HG02798 (cell line): ENCODE data around the gene ECT2.
"Not testable (repeated sequence)": the region's sequence is repeated elsewhere in the genome, so short reads cannot be mapped to it uniquely, and the experiment has no call there.

Experiments used
- ATAC-seq: cut with Tn5 transposase; IDR thresholded peaks from one replicate; pipeline ENCODE4 v1.9.1; 2021; ENCODE audit warnings: mild to moderate bottlenecking; ENCODE audit not compliant: unreplicated experiment, poor library complexity

ECT2 gene, protein sequence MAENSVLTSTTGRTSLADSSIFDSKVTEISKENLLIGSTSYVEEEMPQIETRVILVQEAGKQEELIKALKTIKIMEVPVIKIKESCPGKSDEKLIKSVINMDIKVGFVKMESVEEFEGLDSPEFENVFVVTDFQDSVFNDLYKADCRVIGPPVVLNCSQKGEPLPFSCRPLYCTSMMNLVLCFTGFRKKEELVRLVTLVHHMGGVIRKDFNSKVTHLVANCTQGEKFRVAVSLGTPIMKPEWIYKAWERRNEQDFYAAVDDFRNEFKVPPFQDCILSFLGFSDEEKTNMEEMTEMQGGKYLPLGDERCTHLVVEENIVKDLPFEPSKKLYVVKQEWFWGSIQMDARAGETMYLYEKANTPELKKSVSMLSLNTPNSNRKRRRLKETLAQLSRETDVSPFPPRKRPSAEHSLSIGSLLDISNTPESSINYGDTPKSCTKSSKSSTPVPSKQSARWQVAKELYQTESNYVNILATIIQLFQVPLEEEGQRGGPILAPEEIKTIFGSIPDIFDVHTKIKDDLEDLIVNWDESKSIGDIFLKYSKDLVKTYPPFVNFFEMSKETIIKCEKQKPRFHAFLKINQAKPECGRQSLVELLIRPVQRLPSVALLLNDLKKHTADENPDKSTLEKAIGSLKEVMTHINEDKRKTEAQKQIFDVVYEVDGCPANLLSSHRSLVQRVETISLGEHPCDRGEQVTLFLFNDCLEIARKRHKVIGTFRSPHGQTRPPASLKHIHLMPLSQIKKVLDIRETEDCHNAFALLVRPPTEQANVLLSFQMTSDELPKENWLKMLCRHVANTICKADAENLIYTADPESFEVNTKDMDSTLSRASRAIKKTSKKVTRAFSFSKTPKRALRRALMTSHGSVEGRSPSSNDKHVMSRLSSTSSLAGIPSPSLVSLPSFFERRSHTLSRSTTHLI

DNA sequence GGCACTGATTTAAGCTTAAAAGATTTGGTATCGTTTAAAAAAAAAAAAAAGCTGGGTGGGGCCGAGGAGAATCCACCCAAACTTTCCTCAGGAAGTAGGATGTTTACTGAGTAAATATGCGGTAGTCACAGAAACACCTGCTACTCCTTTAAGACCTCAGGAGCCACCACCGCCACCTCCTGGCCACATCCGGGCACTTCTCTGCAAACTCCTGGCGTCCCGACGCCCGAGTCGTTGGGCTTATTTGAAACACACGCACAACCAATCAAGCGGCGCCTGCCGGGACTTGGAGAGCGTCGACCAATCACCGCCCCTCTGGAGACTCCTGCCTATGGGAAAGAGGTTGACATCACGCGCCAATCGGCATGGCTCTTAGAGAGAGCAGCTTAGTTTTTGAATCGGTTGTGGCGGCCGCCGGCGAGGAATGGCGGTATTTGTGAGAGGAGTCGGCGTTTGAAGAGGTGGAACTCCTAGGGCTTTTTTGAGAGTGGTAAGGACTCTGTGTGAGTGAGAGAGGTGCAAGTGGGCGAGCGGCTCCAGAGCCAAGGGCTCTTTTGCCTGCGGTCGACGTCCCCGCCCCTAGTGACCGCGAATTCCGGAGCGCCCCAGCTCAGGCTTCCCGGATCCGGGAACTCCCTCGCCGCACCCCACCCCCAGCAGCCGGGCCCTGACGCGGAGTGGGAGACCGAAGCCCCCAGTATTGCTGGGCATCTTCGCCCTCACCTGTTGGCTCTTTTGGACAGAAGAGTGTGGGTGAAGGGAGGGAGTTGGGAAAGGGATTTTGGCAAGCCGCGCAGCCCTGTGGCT lies at the start of gene ECT2:
ECT2 (plus strand) TSS at position 359 of the 807 bp plus-strand sequence. CDS start 3,805 bp downstream, outside the sequence.
- ATAC-seq: peak; percentile 98

DNA sequence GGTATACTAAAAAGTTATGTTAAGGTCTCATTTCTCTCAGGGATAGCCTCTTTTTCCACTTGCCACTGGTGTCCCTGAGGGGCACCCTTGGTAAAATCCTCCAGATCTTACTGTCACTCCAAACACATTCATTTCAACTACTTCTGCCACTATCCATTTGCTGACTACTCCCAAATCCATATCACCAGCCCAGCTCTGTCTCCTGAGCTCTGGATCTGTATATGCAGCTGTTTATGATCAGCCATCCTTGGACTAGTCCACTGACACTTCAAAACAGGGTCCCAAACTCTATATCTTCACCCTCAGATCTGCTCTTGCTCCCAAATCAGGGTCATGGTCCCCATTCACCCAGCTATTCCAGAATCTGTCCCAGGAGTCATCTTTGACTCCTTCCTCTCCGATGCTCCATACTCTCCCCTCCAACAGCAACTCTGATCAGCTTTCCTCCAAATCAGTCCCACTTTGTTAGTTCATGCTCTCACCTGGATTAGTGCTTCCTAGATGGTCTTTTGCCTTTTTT lies 49.5 kb upstream of the ECT2 start:
- no peak for ATAC-seq

DNA sequence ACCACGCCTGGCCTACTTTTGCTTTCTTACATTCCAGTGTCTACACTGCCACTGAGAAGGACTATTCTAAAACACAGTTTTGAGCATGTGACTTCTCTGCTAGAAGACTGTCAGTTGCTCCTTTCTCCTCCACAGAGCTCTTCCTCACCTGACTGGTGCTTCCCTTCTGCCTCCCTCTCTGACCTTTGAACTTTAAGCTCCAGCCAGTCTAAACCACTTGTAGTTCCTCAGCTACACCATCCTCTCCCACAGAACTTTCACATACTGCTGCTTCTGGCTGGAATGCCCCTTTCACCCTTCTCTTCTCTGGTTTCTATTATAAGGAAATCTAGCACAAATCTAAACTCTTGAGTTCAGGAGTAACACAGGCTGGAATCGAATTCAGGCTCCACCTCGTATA lies 48.8 kb upstream of the ECT2 start:
- no peak for ATAC-seq

DNA sequence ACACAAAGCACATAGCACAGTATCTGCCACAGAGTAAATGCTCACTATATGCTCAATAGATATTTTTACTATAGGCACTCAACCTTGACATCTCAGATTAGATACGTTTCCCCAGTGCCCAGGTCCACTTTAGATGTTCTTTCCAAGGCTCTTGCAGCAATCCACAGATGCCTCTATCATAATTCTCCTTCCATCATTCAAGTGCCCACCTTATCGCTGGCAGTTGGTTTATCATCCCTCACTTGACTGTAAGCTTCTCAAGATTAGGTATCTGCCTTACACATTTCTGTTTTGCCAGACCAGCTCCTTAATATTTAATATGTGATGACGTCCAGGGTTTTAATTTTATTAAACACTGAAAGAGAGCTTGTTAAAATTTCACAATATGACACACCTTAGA lies 48.3 kb upstream of the ECT2 start:
- ATAC-seq: no peak

DNA sequence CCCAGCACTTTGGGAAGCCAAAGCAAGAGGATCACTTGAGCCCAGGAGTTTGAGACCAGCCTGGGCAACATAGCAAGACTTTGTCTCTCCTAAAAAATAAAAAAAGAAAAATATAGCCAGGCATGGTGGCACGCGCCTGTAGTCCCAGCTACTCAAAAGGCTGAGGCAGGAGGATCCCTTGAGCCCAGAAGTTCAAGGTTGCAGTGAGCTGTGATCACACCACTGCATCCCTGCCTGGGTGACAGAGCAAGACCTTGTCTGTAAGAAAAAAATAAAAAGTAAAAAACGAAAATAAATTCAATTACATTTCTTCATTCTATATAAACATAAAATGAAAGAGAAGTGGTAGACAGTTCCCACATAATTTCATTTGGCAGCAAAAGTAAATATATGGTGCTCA lies 47.8 kb upstream of the ECT2 start:
- not testable (repeated sequence) for ATAC-seq

DNA sequence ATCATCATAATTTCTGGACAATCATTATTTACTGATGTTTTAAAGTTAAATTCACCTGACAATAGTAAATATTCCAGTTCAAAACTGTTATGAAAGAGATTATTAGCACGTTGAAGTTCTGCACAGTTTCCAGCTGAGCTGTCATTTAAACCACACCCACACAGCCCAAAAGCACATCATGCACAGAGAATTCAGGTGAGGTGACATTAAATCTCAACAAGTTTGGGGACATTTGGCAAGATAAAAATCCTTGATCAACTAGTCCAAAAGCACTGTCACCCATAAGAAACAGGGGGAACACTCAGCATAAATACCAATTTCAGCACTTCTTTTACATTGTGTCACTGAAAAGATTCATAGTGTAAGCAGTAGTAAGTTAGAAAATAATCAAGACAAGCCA lies 46.5 kb upstream of the ECT2 start:
- ATAC-seq: no peak

DNA sequence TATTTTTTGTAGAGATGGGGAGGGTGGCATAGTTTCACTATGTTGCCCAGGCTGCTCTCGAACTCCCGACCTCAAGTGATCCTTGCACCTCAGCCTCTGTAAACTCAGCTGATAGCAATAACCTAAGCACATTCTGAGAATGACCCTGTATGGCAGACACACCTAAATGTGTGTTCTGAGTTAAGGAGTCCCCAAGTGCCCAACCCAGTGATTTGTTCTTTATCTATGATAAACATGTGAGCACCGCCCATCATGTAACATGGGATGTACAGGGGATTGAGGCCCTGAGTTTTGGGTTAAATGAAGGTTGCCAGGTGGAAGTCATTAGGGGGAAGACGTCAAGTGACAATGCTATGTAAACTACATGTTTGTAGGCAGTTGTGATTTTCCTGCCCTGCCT lies 45.4 kb upstream of the ECT2 start:
- ATAC-seq: no peak

DNA sequence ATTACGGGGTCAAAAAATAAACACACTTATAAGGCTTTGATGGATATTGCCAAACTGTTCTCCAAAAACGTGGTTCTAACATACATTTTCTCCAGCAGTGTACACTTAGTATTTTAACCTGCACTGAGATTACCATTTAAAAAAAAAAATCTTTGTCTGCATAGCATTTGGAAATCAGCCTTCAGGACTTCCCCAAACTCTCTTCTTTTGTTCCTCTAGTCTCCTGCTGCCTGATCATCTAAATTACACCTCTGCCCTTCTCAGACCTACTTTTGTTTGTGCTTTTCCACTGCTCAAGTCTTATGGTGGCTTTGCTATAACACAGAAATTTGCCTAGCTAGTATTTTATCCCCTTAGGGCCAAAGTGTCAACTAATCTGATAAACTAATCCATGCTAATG lies 43.5 kb upstream of the ECT2 start:
- ATAC-seq: no peak

DNA sequence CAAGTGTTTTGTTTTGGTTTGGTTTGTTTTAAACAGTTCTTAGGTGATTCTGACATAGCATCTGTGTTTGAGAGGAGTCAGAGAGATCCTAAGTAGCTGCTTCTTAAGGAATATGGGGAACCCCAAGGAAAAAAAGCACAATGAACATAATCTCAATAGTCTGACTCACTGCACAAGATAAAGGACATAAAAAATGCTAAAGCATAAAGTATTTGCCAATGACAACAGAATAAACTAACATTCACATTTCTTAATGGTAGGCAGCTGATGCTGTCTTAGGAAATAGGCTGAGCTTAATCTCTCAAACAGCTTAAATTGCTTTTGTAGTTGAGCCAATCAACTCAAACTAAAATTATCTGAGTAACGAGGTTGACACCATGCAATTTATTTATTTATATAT lies 42.6 kb upstream of the ECT2 start:
- ATAC-seq: no peak

DNA sequence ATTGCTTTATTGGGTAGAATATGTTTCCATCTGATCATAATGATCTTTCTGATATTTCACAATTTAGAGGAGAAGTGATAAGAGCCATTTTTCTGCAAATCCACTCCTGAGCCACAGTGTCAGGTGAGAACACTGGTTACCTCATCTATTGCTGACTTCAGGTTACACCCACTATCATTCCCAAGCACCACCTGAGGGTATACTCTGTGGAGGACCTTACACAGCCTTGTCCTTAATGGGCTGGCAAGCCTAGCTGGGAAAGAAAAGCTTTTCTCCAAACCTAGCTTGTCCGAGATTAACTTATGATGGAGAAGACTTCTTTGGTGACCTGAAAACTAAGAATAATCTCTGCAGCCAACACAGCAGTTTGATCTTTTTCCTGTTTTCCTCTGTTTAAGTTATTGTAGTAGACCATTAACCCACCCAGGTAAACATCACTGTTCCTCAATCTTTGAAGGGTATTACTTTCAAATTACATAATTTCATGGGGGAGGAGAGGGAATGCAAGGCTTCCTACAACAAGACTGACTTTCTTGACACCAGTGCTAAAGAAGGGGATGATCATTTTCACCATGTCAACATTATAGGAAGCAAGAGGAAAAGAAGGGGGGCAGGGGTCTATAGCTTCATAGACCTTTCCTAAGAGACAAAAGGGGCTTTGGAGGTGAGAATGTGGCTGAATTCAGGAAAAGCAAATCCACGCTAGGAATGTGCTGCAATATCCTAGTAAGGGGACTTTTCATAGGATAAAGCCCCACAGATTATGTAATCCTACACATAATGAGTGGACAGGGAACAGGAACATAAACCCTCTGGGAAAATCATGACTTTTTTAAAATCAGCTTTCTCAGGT lies 41.4 kb upstream of the ECT2 start:
- ATAC-seq: no peak

DNA sequence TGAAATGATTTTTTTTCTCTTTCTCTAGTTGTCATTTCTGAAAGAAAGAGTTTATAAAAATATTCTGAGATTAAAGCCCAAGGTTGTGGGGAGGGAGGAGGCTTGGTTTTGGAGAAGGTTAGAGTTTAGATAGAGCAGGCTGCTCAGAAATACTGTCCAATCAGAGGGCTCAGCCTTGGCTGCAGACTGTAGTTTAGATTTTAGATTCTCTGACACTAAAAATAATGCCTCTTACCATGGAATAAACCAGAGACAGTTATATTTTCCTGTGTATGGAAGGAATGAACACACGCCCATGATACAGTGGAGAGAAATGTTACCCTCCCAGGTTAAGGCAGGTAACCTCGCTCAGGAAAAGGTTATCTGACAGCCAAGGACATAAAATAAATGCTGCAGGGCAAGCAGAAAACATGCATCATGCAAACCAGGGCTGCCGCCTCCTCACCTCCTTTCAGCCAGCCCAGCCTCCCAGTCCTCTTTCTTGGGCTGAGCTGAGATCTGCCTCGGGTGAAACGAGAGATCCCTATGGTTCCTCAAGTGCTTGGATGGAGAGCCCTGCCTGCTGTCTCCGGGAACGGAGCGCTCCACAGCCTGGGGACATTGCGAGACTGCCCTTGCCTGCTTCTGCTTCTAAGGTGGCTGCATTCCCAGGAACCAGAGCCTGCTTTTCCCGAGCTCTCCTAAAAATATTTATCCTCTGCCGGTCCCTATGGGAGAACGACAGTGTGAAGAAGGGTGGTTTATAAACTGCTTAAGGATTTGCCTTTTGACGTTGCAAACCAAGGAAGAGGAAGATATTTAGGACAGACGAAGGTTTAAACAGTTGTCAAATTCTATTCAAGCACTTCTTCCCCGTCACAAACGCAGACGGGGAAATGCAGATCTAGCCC lies 40.5 kb upstream of the ECT2 start:
- no peak for ATAC-seq

DNA sequence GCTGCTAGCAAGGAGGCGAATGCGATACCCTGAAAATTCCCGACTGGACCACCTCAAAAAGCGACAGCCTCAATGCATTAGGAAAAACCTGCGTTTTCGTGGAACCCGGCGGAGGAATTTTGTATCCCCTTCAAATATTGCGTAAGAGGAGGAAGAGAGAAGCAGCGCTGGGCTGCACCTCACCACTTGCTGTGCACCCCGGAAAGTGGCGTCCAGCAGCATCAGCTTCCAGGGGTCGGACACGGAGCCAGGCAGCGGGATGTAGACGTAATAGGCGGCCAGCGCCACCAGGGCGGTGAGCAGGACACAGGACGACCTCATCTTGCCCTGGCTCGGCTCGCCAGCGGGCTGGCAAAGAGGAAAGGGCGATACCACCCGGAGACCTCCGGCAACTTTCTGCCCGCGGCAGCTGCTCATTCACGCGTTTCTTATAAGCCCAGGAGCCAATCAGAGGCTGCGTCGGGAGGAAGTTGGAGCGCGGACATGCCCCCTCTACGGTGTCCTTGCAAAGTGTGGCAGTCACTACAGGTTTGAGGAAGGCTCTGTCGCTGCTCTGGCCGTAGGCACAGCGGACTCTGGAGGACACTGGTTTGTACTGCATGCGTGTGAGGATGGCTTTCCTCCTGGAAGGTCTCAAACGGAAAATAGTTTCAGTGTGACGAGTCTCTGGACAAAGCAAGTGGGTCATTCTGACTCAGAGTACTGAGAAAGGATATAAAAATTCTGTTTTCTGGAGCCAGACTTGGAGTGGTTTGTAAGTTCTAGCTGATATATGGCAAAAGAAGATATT lies 39.7 kb upstream of the ECT2 start, which contains the start of gene NCEH1:
NCEH1 (minus strand) TSS at position 404 of the 790 bp plus-strand sequence; CDS start at position 321, 83 bp downstream.
- ATAC-seq: peak; percentile 100

DNA sequence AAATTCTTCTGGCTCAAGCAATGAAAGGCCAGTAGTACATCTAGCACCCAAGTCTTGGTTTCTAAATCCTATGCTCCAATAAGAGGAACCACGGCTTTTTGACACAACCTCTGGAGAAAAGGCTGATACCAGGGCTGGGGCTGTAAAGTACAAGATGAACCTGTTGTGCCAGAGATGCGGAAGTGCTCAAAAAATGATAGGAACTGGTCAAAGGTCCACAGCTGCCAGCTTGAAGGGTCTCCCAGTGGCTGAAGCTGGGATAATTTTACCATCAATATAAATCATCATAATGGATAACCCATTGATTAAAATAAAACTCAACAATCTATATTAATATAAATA lies 39.1 kb upstream of the ECT2 start:
- ATAC-seq: no peak

DNA sequence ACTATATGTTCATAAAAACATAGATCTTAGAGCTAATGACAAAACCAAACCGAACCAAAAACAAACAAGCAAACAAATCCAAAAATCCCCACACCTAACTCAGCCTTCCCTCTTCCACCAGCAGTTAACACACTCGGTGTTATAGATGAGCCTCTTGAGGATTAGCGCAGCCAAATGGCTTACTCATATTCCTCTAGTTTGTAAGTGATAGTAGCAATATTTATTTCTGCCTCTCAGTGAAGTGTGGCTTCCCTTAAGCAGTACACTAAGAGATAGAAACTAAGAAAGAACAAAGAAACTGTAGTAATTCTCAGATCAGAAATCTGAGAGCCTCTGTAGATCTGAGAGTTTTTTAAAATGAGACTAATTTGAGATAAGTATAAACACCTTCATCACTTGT lies 37.2 kb upstream of the ECT2 start:
- no peak for ATAC-seq

DNA sequence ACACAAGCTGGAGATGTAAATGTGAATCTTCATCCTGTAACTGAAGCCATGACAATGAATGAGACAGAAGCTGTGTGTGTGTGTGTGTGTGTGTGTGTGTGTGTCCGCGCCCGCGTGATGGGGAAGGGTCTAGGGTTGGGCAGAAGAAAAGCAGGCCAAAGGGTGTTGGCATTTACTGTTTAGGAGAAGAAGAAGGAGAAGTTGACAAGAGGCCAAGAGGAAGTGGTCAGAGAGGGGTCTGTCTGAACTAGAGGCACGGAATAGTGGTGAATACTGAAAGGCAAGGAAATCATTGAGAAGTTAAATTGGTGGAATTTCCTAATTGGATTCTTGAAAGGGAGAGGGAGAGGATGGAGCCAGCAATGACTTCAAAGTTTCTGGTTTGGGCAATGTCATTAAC lies 34.0 kb upstream of the ECT2 start:
- no peak for ATAC-seq

DNA sequence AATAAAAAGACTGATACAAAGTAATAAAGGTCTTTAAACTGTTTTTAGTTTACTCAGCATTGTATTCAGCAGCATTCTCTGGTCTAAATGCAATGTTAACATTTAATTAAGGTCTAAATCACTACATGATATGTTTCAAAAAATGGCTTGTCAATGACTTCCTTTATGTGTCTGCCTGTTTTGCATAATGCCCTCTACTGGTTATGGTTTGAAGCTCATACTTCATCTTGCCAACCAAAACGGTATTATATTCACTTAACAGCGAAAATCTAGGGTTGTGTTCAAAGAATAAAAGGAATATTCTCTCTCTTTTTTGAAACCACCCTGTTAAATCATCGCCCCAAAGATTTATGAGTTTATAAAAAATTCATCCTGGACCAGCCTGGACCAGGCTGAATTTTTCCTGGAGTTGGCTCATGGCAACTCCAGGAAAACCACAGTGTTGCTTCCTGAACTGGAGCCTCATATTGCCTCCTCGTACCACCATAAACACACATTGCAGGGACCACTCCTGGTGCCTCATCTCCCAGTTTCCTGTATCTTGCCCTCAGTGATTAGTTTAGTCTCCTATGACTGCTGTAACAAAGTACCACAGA lies 32.9 kb upstream of the ECT2 start:
- ATAC-seq: no peak

DNA sequence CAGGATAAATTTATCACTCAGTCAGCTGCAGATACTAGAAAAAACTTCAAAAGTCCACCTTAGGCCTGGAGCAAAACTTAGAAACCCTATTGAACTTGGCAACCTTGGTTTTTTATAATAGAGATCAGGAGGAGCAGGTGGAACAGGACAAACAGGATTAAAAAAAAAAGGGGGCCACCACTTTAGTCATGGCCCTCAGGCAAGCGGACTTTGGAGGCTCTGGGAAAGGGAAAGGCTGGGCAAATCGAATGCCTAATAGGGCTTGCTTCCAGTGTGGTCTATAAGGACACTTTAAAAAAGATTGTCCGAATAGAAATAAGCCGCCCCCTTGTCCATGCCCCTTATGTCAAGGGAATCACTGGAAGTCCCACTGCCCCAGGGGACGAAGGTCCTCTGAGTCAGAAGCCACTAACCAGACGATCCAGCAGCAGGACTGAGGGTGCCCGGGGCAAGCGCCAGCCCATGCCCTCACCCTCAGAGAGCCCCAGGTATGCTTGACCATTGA lies 27.9 kb upstream of the ECT2 start:
- not testable (repeated sequence) for ATAC-seq
